Stimulated activated CD8-positive, alpha-beta memory T cell treated with anti-CD3 and anti-CD28 coated beads, Interleukin-4, amount 100 ng/mL, for 24 hours (primary cell): ENCODE measurements around the gene RAP1GAP.

Experiments
- DNase-seq: peaks from one replicate; pipeline ENCODE4 v3.0.0-alpha.2; 2020; ENCODE audit warnings: low read depth

The RAP1GAP gene

GRCh38 chr1:21608798-21609197 is 60.4 kb downstream of the RAP1GAP start:
- no peak for DNase-seq

- DNase-seq, result peak; percentile 28
These were observed 61.3 kb downstream of the RAP1GAP start for GRCh38 chr1:21607549-21608529.

- no peak for DNase-seq
These were observed 63.0 kb downstream of the RAP1GAP start for GRCh38 chr1:21605964-21606705.

- no peak for DNase-seq
These were observed 64.0 kb downstream of the RAP1GAP start for GRCh38 chr1:21605012-21605715.

GRCh38 chr1:21604208-21604957 is 64.8 kb downstream of the RAP1GAP start:
- no peak for DNase-seq

- no peak for DNase-seq
These were observed 65.7 kb downstream of the RAP1GAP start for GRCh38 chr1:21603177-21604138.

GRCh38 chr1:21601278-21602048 is 67.7 kb downstream of the RAP1GAP start:
- DNase-seq, result no peak

- no peak for DNase-seq
These were observed 69.8 kb downstream of the RAP1GAP start for GRCh38 chr1:21599402-21599801.

GRCh38 chr1:21598904-21599303 is 70.3 kb downstream of the RAP1GAP start:
- DNase-seq, result no peak

GRCh38 chr1:21598417-21598816 is 70.7 kb downstream of the RAP1GAP start:
- DNase-seq, result no peak

GRCh38 chr1:21597753-21598152 is 71.4 kb downstream of the RAP1GAP start:
- no peak for DNase-seq

GRCh38 chr1:21596628-21597027 is 72.5 kb downstream of the RAP1GAP start:
- no peak for DNase-seq

- DNase-seq, result no peak
These were observed 73.0 kb downstream of the RAP1GAP start for GRCh38 chr1:21596174-21596573.

- peak; percentile 31 for DNase-seq
These were observed 73.9 kb downstream of the RAP1GAP start for GRCh38 chr1:21594935-21595897.

- no peak for DNase-seq
These were observed 74.7 kb downstream of the RAP1GAP start for GRCh38 chr1:21594501-21594900.

- DNase-seq, result no peak
These were observed 75.9 kb downstream of the RAP1GAP start for GRCh38 chr1:21593231-21593630.

GRCh38 chr1:21592086-21592865 is 76.9 kb downstream of the RAP1GAP start:
- DNase-seq, result no peak

GRCh38 chr1:21590934-21591333 is 78.2 kb downstream of the RAP1GAP start:
- no peak for DNase-seq
